HepG2 (cell line): ENCODE data around the gene REELD1. TPM values are rescaled to one million over a fixed set of nuclear protein-coding genes. Genes with fewer than 3 reads are reported as not detected.

ENCODE experiments used
- BCL3 ChIP-seq: sonication (generic); formaldehyde crosslinking; IDR thresholded peaks from 2 replicates; pipeline ENCODE4 v1.5.1; 2020; ENCODE audit warnings: mild to moderate bottlenecking, missing genetic modification reagents, moderate library complexity
- FOSL1 ChIP-seq: sonication (generic); formaldehyde crosslinking; IDR thresholded peaks from 2 replicates; pipeline ENCODE4 v1.9.0; 2021; ENCODE audit warnings: missing genetic modification reagents, borderline replicate concordance
- HOXD1 ChIP-seq: sonication (generic); formaldehyde crosslinking; IDR thresholded peaks from 2 replicates; pipeline ENCODE4 v1.5.0; 2020; ENCODE audit warnings: missing genetic modification reagents
- SAP130 ChIP-seq: IDR thresholded peaks from 2 replicates; pipeline ENCODE4 v1.6.1; 2016; ENCODE audit warnings: low read depth
- ZNF326 ChIP-seq: sonication (generic); formaldehyde crosslinking; IDR thresholded peaks from 2 replicates; pipeline ENCODE4 v1.4.0; 2020; ENCODE audit warnings: missing genetic modification reagents, borderline replicate concordance
- polyA plus RNA-seq, 8 experiments: library from polyadenylated mRNA; depleted of rRNA in 3 of 8; stranded (reverse) in 7 of 8; unstranded in 1 of 8; fragments of >200 nt; fragmentation: Illumina TruSeq in 4 of 8; extraction: Trizol in 4 of 8; gene quantifications; 2 replicates each; pipeline versions ENCODE4 v1.2.1 to v1.2.3, GENCODE V29; 2011 to 2016; ENCODE audit warnings: low read depth in 4 of 8, missing spikeins in 1 of 8, mixed read lengths in 1 of 8; ENCODE audit not compliant: insufficient read depth in 1 of 8
- total RNA-seq, 5 experiments: library from RNA; depleted of rRNA; stranded (reverse); fragments of >200 nt; fragmentation: Illumina TruSeq; extraction: Trizol; gene quantifications; 2 replicates each; pipeline ENCODE4 v1.2.3, GENCODE V29; 2016; ENCODE audit warnings: low read depth in 1 of 5
- TF ChIP-seq, protein P1 (sequence below): sonication (generic); formaldehyde crosslinking; IDR thresholded peaks from 2 replicates; pipeline ENCODE4 v1.4.0; 2020; ENCODE audit warnings: mild to moderate bottlenecking, missing genetic modification reagents, borderline replicate concordance
- TF ChIP-seq, protein P2 (sequence below), 2 experiments: sonication (generic) in 1 of 2; formaldehyde crosslinking in 1 of 2; IDR thresholded peaks; 2 replicates each; pipeline versions ENCODE4 v1.6.1 to v1.9.0; 2014 to 2022; ENCODE audit warnings: antibody characterized with exemption in 1 of 2, borderline replicate concordance in 1 of 2, inconsistent platforms in 1 of 2, low read depth in 1 of 2, missing genetic modification reagents in 1 of 2

REELD1 gene
- total and polyA plus RNA-seq, 2 of the 13 experiments (the other 11 are each of a cell fraction or from before 2014, with no cell fraction given): 0.04 to 0.26 TPM

- TF ChIP-seq, protein P1, sequence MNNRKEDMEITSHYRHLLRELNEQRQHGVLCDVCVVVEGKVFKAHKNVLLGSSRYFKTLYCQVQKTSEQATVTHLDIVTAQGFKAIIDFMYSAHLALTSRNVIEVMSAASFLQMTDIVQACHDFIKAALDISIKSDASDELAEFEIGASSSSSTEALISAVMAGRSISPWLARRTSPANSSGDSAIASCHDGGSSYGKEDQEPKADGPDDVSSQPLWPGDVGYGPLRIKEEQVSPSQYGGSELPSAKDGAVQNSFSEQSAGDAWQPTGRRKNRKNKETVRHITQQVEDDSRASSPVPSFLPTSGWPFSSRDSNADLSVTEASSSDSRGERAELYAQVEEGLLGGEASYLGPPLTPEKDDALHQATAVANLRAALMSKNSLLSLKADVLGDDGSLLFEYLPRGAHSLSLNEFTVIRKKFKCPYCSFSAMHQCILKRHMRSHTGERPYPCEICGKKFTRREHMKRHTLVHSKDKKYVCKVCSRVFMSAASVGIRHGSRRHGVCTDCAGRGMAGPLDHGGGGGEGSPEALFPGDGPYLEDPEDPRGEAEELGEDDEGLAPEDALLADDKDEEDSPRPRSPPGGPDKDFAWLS (CRISPR knock-in tag): no peak
- TF ChIP-seq FOSL1 (CRISPR knock-in tag) (no peak), ZNF326 (CRISPR knock-in tag) (no peak), BCL3 (CRISPR knock-in tag) (no peak), SAP130 (no peak), HOXD1 (CRISPR knock-in tag) (no peak)
- TF ChIP-seq, protein P2, sequence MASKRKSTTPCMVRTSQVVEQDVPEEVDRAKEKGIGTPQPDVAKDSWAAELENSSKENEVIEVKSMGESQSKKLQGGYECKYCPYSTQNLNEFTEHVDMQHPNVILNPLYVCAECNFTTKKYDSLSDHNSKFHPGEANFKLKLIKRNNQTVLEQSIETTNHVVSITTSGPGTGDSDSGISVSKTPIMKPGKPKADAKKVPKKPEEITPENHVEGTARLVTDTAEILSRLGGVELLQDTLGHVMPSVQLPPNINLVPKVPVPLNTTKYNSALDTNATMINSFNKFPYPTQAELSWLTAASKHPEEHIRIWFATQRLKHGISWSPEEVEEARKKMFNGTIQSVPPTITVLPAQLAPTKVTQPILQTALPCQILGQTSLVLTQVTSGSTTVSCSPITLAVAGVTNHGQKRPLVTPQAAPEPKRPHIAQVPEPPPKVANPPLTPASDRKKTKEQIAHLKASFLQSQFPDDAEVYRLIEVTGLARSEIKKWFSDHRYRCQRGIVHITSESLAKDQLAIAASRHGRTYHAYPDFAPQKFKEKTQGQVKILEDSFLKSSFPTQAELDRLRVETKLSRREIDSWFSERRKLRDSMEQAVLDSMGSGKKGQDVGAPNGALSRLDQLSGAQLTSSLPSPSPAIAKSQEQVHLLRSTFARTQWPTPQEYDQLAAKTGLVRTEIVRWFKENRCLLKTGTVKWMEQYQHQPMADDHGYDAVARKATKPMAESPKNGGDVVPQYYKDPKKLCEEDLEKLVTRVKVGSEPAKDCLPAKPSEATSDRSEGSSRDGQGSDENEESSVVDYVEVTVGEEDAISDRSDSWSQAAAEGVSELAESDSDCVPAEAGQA (IDR thresholded peaks at IDR 0.05; ENCODE audit: low read depth): no peak
- TF ChIP-seq, protein P2 (CRISPR knock-in tag; IDR thresholded peaks at IDR 0.05; ENCODE audit: borderline replicate concordance): no peak
These were observed 1.6 kb upstream of the REELD1 start (continued) for GRCh38 chr4:146212781-146213180.
